ENCODE data around the gene PGBD5. TPM values are rescaled to one million over a fixed set of nuclear protein-coding genes. Genes with fewer than 3 reads are reported as not detected.
"Not testable (repeated sequence)": the region's sequence is repeated elsewhere in the genome, so short reads cannot be mapped to it uniquely, and the experiment has no call there.

Gene PGBD5
- total RNA-seq, 2 experiments from 2014 or later, result not detected

- DNase-seq, result no peak
- CTCF ChIA-PET, result no interaction called here
- H3K27me3 Mint-ChIP-seq, result peaks cover 38% of the 10 kb centered on the region
- H3K27ac Mint-ChIP-seq, result no peak overlapping the region
- no peaks in the 10 kb centered on the region for H3K4me1 Mint-ChIP-seq (ENCODE audit: low read depth)
- intact Hi-C loops (cut with micrococcal nuclease), result no loop called here
- POLR2A ChIA-PET, result no interaction called here
- H3K36me3 Mint-ChIP-seq (ENCODE audit: low read depth), result no peaks in the 10 kb centered on the region
- H3K4me3 Mint-ChIP-seq, result no peak overlapping the region
- no peak for ATAC-seq
- no peak for TF ChIP-seq CTCF (IDR thresholded peaks at IDR 0.05)
- H3K9me3 Mint-ChIP-seq, result peaks cover 3% of the 10 kb centered on the region
Measured at GRCh38 chr1:230414694-230415093, 11.4 kb downstream of the PGBD5 start.

- DNase-seq (no peak), ATAC-seq (no peak)
- H3K36me3 Mint-ChIP-seq (ENCODE audit: low read depth), result no peaks in the 10 kb centered on the region
- ChIA-PET POLR2A (no interaction called here), CTCF (no interaction called here)
- no peak for TF ChIP-seq CTCF (IDR thresholded peaks at IDR 0.05)
- intact Hi-C loops (cut with micrococcal nuclease), result no loop called here
- H3K27me3 Mint-ChIP-seq, result peaks cover 36% of the 10 kb centered on the region
- no peak overlapping the region for H3K4me3 Mint-ChIP-seq
- H3K4me1 Mint-ChIP-seq (ENCODE audit: low read depth), result no peaks in the 10 kb centered on the region
- H3K9me3 Mint-ChIP-seq, result peaks cover 2% of the 10 kb centered on the region
- no peak overlapping the region for H3K27ac Mint-ChIP-seq
Measured at GRCh38 chr1:230414102-230414501, 12.0 kb downstream of the PGBD5 start.

- intact Hi-C loops (cut with micrococcal nuclease), result no loop called here
- H3K36me3 Mint-ChIP-seq (ENCODE audit: low read depth), result no peaks in the 10 kb centered on the region
- ChIA-PET POLR2A (no interaction called here), CTCF (no interaction called here)
- no peak for DNase-seq
- H3K27ac Mint-ChIP-seq, result no peak overlapping the region
- H3K9me3 Mint-ChIP-seq, result no peaks in the 10 kb centered on the region
- TF ChIP-seq CTCF (IDR thresholded peaks at IDR 0.05), result no peak
- no peak overlapping the region for H3K4me3 Mint-ChIP-seq
- ATAC-seq, result no peak
- peaks cover 29% of the 10 kb centered on the region for H3K27me3 Mint-ChIP-seq
- H3K4me1 Mint-ChIP-seq (ENCODE audit: low read depth), result no peaks in the 10 kb centered on the region
Measured at GRCh38 chr1:230413061-230413460, 13.1 kb downstream of the PGBD5 start.

- ATAC-seq (no peak), DNase-seq (no peak)
- intact Hi-C loops (cut with micrococcal nuclease), result no loop called here
- no peak for TF ChIP-seq CTCF (IDR thresholded peaks at IDR 0.05)
- H3K9me3 Mint-ChIP-seq, result no peaks in the 10 kb centered on the region
- ChIA-PET POLR2A (no interaction called here), CTCF (interaction anchor here (1.0 kb wide), 1 partner anchor 11 kb away, joined by 3 read pairs; no protein-coding TSS in a partner anchor)
- no peak overlapping the region for H3K27ac Mint-ChIP-seq
- no peaks in the 10 kb centered on the region for H3K36me3 Mint-ChIP-seq (ENCODE audit: low read depth)
- H3K27me3 Mint-ChIP-seq, result peaks cover 24% of the 10 kb centered on the region
- H3K4me1 Mint-ChIP-seq (ENCODE audit: low read depth), result no peaks in the 10 kb centered on the region
- no peak overlapping the region for H3K4me3 Mint-ChIP-seq
Measured at GRCh38 chr1:230408971-230409370, 17.2 kb downstream of the PGBD5 start.

- intact Hi-C loops (cut with micrococcal nuclease), result no loop called here
- Mint-ChIP-seq H3K9me3 (no peaks in the 10 kb centered on the region), H3K27ac (no peak overlapping the region), H3K36me3 (ENCODE audit: low read depth) (no peaks in the 10 kb centered on the region), H3K4me1 (ENCODE audit: low read depth) (no peaks in the 10 kb centered on the region), H3K4me3 (no peak overlapping the region), H3K27me3 (peaks cover 19% of the 10 kb centered on the region)
- DNase-seq, result no peak
- ChIA-PET CTCF (no interaction called here), POLR2A (interaction anchor here (0.6 kb wide), 1 partner anchor 1316 kb away, joined by 3 read pairs; no protein-coding TSS in a partner anchor)
- ATAC-seq, result no peak
- TF ChIP-seq CTCF (IDR thresholded peaks at IDR 0.05), result no peak
Measured at GRCh38 chr1:230407351-230407750, 18.8 kb downstream of the PGBD5 start.

GRCh38 chr1:230406727-230407126 is 19.4 kb downstream of the PGBD5 start:
- H3K36me3 Mint-ChIP-seq (ENCODE audit: low read depth); H3K9me3 Mint-ChIP-seq; H3K4me3 Mint-ChIP-seq; H3K4me1 Mint-ChIP-seq (ENCODE audit: low read depth); ATAC-seq; H3K27ac Mint-ChIP-seq; intact Hi-C loops (cut with micrococcal nuclease); CTCF ChIA-PET; DNase-seq: not testable (repeated sequence)
- POLR2A ChIA-PET, result interaction anchor here (0.6 kb wide), 1 partner anchor 1315 kb away, joined by 3 read pairs; no protein-coding TSS in a partner anchor
- H3K27me3 Mint-ChIP-seq, result peaks cover 17% of the 10 kb centered on the region
